ENCODE results near the gene BCAS4.

DNA sequence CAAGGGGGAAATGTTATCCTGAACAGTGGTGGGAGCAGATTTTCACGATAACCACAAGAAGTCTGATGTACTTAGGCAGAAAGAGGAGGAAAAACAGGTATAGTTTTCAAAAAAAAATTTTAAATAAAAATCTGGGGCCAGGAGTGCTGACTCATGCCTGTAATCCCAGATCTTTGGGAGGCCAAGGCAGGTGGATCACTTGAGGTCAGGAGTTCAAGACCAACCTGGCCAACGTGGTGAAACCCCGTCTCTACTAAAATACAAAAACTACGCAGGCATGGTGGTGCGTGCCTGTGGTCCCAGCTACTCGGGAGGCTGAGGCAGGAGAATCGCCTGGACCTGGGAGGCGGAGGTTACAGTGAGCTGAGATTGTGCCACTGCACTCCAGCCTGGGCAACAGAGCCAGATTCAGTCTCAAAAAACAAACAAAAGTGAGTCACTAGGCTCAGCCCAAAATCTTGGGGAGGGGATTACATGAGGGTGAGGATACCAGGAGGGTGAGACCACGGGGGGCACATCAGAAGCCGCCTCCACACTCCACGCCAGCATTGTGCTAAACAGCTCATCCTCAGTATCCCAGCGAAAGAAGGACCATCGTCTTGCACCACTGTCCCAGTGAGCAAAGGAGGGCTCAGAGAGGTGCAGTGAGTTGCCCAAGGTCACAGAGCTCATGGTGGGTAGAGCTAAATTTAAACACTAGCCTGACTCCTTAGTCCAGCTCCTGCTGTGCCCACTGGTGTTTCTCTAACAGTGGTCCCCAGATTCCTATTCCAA, 33.7 kb downstream of the BCAS4 start:
- TF ChIP-seq, protein P1, sequence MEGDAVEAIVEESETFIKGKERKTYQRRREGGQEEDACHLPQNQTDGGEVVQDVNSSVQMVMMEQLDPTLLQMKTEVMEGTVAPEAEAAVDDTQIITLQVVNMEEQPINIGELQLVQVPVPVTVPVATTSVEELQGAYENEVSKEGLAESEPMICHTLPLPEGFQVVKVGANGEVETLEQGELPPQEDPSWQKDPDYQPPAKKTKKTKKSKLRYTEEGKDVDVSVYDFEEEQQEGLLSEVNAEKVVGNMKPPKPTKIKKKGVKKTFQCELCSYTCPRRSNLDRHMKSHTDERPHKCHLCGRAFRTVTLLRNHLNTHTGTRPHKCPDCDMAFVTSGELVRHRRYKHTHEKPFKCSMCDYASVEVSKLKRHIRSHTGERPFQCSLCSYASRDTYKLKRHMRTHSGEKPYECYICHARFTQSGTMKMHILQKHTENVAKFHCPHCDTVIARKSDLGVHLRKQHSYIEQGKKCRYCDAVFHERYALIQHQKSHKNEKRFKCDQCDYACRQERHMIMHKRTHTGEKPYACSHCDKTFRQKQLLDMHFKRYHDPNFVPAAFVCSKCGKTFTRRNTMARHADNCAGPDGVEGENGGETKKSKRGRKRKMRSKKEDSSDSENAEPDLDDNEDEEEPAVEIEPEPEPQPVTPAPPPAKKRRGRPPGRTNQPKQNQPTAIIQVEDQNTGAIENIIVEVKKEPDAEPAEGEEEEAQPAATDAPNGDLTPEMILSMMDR (conservative IDR thresholded peaks at IDR 0.05; ENCODE audit: low read depth in 2 of 2) = no peak
- TF ChIP-seq CREB1 (CRISPR knock-in tag; IDR thresholded peaks at IDR 0.05; ENCODE audit: low read depth) = no peak
- TF ChIP-seq POLR2AphosphoS5 (IDR thresholded peaks at IDR 0.05; ENCODE audit: low read depth) = no peak
- no peak for TF ChIP-seq EZH2phosphoT487 (IDR thresholded peaks at IDR 0.05; ENCODE audit: unreplicated experiment)
- no peak for TF ChIP-seq EZH2 (IDR thresholded peaks at IDR 0.05; ENCODE audit: low read depth, unreplicated experiment)
- TF ChIP-seq, protein P2, sequence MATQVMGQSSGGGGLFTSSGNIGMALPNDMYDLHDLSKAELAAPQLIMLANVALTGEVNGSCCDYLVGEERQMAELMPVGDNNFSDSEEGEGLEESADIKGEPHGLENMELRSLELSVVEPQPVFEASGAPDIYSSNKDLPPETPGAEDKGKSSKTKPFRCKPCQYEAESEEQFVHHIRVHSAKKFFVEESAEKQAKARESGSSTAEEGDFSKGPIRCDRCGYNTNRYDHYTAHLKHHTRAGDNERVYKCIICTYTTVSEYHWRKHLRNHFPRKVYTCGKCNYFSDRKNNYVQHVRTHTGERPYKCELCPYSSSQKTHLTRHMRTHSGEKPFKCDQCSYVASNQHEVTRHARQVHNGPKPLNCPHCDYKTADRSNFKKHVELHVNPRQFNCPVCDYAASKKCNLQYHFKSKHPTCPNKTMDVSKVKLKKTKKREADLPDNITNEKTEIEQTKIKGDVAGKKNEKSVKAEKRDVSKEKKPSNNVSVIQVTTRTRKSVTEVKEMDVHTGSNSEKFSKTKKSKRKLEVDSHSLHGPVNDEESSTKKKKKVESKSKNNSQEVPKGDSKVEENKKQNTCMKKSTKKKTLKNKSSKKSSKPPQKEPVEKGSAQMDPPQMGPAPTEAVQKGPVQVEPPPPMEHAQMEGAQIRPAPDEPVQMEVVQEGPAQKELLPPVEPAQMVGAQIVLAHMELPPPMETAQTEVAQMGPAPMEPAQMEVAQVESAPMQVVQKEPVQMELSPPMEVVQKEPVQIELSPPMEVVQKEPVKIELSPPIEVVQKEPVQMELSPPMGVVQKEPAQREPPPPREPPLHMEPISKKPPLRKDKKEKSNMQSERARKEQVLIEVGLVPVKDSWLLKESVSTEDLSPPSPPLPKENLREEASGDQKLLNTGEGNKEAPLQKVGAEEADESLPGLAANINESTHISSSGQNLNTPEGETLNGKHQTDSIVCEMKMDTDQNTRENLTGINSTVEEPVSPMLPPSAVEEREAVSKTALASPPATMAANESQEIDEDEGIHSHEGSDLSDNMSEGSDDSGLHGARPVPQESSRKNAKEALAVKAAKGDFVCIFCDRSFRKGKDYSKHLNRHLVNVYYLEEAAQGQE (IDR thresholded peaks at IDR 0.05; ENCODE audit: unreplicated experiment) = no peak
- TF ChIP-seq ZNF331 (CRISPR knock-in tag; IDR thresholded peaks at IDR 0.05; ENCODE audit: low read depth) = no peak
- no peak for TF ChIP-seq ZNF114 (CRISPR knock-in tag; IDR thresholded peaks at IDR 0.05)
- TF ChIP-seq, protein P3, sequence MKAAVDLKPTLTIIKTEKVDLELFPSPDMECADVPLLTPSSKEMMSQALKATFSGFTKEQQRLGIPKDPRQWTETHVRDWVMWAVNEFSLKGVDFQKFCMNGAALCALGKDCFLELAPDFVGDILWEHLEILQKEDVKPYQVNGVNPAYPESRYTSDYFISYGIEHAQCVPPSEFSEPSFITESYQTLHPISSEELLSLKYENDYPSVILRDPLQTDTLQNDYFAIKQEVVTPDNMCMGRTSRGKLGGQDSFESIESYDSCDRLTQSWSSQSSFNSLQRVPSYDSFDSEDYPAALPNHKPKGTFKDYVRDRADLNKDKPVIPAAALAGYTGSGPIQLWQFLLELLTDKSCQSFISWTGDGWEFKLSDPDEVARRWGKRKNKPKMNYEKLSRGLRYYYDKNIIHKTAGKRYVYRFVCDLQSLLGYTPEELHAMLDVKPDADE (IDR thresholded peaks at IDR 0.05) = no peak
- TF ChIP-seq, protein P4, sequence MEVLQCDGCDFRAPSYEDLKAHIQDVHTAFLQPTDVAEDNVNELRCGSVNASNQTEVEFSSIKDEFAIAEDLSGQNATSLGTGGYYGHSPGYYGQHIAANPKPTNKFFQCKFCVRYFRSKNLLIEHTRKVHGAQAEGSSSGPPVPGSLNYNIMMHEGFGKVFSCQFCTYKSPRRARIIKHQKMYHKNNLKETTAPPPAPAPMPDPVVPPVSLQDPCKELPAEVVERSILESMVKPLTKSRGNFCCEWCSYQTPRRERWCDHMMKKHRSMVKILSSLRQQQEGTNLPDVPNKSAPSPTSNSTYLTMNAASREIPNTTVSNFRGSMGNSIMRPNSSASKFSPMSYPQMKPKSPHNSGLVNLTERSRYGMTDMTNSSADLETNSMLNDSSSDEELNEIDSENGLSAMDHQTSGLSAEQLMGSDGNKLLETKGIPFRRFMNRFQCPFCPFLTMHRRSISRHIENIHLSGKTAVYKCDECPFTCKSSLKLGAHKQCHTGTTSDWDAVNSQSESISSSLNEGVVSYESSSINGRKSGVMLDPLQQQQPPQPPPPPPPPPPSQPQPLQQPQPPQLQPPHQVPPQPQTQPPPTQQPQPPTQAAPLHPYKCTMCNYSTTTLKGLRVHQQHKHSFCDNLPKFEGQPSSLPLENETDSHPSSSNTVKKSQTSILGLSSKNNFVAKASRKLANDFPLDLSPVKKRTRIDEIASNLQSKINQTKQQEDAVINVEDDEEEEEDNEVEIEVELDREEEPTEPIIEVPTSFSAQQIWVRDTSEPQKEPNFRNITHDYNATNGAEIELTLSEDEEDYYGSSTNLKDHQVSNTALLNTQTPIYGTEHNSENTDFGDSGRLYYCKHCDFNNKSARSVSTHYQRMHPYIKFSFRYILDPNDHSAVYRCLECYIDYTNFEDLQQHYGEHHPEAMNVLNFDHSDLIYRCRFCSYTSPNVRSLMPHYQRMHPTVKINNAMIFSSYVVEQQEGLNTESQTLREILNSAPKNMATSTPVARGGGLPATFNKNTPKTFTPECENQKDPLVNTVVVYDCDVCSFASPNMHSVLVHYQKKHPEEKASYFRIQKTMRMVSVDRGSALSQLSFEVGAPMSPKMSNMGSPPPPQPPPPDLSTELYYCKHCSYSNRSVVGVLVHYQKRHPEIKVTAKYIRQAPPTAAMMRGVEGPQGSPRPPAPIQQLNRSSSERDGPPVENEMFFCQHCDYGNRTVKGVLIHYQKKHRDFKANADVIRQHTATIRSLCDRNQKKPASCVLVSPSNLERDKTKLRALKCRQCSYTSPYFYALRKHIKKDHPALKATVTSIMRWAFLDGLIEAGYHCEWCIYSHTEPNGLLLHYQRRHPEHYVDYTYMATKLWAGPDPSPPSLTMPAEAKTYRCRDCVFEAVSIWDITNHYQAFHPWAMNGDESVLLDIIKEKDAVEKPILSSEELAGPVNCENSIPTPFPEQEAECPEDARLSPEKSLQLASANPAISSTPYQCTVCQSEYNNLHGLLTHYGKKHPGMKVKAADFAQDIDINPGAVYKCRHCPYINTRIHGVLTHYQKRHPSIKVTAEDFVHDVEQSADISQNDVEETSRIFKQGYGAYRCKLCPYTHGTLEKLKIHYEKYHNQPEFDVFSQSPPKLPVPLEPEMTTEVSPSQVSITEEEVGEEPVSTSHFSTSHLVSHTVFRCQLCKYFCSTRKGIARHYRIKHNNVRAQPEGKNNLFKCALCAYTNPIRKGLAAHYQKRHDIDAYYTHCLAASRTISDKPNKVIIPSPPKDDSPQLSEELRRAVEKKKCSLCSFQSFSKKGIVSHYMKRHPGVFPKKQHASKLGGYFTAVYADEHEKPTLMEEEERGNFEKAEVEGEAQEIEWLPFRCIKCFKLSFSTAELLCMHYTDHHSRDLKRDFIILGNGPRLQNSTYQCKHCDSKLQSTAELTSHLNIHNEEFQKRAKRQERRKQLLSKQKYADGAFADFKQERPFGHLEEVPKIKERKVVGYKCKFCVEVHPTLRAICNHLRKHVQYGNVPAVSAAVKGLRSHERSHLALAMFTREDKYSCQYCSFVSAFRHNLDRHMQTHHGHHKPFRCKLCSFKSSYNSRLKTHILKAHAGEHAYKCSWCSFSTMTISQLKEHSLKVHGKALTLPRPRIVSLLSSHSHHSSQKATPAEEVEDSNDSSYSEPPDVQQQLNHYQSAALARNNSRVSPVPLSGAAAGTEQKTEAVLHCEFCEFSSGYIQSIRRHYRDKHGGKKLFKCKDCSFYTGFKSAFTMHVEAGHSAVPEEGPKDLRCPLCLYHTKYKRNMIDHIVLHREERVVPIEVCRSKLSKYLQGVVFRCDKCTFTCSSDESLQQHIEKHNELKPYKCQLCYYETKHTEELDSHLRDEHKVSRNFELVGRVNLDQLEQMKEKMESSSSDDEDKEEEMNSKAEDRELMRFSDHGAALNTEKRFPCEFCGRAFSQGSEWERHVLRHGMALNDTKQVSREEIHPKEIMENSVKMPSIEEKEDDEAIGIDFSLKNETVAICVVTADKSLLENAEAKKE (CRISPR knock-in tag; IDR thresholded peaks at IDR 0.05) = no peak
- TF ChIP-seq JUNB (IDR thresholded peaks at IDR 0.05; ENCODE audit: unreplicated experiment) = no peak
- TF ChIP-seq STAT1 (IDR thresholded peaks at IDR 0.05; ENCODE audit: unreplicated experiment) = no peak
- TF ChIP-seq NANOG (IDR thresholded peaks at IDR 0.05; ENCODE audit: borderline replicate concordance) = no peak

All from GM23338 (cell line).